Esophagus mucosa (tissue), 1 donor: Measurements from ENCODE around the gene GABPB2. TPM values are rescaled to one million over a fixed set of nuclear protein-coding genes. Genes with fewer than 3 reads are reported as not detected.

ENCODE experiments used
- ATAC-seq: fragments of 200-7000 bp; cut with Tn5 transposase; one replicate; pipeline ENCODE4 v1.9.1; 2020
- total RNA-seq: library from RNA; stranded (reverse); gene quantifications from one replicate; pipeline ENCODE4 v1.2.4, GENCODE V29; 2023
- donor health status: DM: yes; HTN: yes; CAD: no.

Gene GABPB2
- total RNA-seq, 1 donor from 2014 or later, result 10.6 TPM

DNA sequence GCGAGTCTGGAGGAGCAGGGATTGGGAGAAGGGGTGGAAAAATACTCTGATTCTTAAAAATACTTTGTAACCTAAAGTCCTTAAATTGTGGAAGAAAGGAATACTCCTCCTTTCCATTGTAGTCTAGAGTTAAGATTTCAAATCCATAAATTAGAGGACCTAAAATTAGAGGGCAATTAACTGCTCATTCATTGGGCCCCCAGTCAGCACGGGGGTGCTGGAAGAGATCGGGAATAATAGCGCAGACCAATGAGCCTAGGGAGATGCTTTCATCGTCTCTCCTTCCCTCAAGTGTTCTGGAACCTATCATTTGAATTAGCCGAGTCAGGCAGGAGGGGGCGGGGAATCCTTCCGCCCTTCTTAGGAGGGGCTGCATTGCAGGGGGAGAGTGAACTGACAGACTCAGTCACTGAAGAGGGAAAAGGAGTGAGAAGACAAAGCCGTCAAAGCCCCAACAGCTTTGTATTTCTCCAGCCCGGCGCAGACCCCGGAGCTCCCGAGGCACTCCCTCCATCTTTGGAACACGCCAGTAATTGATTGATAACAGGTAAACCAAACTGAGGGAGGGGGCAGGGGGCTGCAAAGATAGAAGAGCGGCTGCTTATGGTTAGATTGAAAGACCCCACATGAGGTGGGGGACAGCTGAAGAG lies 10.4 kb upstream of the GABPB2 start, which contains the start of gene MLLT11:
TSS of gene MLLT11 (plus strand) at position 391 of the 650 bp plus-strand sequence. CDS start 6,828 bp downstream, outside the sequence.
- ATAC-seq, result no peak

DNA sequence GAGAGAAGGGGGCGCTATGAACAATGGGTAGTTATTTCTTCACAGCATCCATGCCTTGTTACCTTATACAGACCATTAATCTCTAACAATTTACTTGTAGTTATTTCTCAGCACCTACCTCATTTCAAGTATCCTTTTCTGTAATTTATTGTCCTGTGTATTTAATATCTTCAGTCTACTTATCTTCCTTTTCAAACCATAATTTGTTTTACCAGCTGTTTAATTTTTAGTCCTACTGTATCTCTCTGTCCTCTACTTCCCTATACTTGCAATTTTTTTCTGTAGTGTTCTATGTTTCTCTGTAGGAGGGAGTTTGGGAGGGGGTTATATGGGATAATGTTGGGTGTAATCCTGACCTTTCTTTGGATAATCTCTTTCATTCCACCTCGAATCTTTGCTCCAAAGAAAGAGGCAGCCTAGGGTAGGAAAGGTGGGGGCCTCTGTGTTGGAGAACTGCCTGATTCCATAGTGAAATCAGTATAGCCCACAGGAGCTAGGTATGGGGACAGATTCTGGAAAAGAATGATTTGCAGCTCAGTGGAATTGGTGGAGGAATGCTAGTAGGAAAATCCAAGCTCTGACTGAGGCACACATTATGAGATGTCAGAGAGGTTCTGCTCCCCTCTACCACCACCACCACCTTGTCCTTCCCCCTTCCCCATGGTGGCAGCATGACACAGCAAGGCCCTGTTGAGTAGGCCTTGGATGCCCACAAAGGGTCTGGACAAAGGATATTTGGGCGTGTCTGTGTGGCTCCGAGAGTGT lies 9.7 kb upstream of the GABPB2 start:
- ATAC-seq, result no peak

DNA sequence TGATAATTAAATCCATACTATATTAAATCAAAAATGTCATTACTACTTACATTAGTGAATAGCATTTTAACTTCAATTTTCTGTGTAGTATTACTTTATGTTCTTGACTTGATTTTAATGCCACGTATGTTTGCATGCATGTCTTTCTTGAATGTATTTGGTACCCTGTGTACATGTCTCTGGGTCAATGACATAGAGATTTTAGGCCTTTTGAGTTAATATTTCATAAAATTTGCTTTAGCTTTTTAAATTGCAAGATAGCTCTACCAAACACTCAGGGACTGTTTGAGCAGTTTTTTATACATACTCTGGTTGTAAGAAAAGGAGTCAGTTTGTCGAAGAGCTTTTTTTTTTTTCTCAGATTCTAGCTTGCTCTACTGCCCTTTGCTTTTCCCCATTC lies 8.9 kb upstream of the GABPB2 start:
- ATAC-seq, result no peak

DNA sequence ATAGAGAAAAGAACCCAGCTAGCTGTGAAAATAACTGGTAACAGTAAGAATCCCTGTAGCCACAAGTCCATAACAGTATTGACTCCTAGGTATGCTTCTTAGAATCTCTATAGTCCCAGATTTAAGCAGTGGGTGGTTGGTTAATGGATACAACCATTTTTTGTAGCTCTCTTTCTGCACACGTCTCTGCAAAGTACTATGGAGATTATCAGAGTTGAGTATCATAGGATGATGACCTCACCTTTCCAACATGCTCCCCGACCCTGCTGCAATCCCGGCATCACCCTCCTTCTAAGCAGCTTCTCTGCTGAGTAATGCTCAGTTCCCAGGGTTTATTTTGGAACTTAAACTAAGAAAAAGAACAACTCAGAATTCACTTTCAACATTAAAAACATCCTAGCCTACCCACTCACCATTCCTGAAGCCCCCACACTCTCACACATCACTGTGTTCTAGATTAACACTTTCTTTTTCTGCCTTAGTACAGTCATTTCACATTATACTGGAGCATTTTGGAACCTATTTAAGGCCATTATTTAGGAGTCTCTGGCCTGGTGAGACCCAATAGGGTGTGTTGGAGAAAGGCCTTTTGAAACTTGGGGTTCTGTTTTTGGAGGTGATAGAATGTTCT lies 7.7 kb upstream of the GABPB2 start:
- ATAC-seq, result no peak

DNA sequence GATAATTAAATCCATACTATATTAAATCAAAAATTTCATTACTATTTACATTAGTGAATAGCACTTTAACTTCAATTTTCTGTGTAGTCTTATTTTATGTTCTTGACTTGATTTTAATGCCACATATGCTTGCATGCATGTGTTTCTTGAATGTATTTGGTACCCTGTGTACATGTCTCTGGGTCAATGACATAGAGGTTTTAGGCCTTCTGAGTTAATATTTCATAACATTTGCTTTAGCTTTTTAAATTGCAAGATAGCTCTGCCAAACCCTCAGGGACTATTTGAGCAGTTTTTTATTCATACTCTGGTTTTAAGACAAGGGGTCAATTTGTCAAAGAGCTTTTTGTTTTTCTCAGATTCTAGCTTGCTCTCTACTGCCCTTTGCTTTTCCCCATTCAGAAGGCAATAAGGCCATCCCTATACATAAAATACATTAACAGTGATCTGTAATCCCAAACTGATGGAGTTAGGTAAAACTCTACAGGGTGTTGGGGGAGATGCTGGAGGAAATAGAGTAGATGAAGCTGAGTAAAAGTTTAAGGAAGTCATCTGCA lies 5.4 kb upstream of the GABPB2 start:
- no peak for ATAC-seq

DNA sequence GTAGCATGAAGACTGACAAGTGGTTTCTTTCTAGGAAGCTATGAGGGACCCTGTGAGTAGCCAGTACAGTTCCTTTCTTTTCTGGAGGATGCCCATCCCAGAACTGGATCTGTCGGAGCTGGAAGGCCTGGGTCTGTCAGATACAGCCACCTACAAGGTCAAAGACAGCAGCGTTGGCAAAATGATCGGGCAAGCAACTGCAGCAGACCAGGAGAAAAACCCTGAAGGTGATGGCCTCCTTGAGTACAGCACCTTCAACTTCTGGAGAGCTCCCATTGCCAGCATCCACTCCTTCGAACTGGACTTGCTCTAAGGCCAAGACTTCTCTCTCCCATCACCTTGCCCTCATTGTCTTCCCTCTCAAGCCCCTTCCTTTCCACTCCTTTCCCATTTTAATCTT lies 3.4 kb upstream of the GABPB2 start:
- ATAC-seq, result no peak

DNA sequence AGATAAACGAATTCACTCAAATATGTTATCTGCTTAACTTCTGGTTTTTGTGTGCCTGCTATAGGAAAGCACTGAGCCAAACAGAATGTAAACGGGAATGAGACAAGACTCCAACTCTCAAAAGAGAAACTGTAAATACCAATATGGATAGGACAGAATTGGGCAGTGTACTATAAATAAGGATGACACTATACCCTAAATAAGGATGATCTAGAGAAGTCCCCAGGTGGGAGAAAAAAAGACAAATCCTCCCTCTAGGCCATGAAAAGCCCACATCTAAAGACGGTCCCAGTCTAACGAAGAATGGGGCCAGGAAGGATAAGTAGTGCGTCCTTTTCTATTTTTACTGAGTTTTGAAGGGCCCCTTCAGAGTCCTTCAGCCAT lies 1.5 kb upstream of the GABPB2 start:
- no peak for ATAC-seq

DNA sequence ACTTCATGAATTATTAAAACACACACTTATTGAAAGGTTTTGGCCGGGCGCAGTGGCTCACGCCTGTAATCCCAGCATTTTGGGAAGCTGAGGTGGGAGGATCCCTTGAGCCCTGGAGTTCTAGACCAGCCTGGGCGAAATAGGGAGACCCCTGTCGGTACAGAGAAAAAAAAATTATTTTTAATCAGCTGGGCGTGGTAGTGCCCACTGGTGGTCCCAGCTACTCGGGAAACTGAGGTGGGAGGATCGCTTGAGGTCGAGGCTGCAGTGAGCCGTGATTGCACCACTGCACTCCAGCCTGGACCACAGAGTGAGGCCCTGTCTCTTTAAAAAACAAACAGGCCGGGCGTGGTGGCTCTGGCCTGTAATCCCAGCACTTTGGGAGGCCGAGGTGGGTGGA lies 1.7 kb downstream of the GABPB2 start:
- no peak for ATAC-seq

DNA sequence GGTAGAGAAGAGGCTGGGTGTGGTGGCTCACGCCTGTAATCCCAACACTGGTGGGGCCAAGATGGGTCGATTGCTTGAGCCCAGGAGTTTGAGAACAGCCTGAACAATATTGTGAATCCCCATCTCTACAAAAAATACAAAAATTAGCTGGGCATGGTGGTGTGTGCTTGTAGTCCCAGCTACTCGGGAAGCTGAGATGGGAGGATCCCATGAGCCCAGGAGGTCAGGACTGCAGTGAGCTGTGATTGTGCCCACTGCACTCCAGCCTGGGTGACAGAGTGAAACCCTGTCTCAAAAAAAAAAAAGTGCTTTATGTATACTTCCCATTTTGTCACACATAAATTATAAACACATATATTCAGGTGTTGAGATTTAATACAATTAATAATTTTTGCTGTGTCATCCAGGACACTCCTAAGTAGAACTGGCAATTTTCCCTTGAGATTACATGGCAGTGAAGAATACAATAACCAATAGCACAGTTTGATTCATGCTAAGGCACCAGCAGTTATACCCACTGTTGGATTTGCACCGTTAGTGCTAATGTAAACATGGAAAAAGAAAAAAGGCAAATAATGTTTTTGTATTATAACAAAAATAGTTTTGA lies 15.5 kb downstream of the GABPB2 start:
- peak; percentile 42 for ATAC-seq

DNA sequence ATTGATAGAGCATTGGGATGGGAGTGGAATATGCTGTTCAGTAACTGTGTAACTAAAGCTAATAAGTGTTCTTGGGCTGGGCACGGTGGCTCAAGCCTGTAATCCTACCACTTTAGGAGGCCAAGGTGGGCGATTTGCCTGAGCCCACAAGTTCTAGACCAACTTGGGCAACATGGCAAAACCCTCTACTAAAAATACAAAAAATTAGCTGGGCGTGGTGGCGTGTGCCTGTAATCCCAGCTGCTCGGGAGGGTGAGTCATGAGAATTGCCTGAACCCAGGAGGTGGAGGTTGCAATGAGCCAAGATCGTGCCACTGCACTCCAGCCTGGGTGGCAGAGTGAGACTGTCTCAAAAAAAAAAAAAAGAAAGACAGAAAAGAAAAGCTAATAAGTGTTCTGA lies 26.9 kb downstream of the GABPB2 start:
- peak; percentile 10 for ATAC-seq

GRCh38 chr1:151098126-151098525 lies 27.6 kb downstream of the GABPB2 start:
- ATAC-seq, result no peak

GRCh38 chr1:151104630-151105029 lies 34.1 kb downstream of the GABPB2 start:
- no peak for ATAC-seq

DNA sequence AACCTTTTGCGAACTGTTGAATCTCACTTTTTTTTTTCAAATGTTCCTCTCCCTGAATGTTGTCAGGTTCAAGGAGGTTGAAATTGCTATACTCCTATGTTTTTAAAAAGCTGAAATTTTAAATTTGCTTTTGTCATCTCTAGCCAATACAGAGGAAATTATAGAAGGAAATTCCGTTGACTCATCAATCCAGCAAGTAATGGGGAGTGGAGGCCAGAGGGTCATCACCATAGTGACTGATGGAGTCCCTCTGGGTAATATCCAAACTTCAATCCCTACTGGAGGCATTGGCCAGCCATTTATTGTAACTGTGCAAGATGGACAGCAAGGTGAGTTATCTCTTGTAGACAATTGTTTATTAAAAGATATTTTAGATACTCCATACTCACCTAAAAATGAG lies 36.3 kb downstream of the GABPB2 start:
- ATAC-seq, result peak; percentile 26

DNA sequence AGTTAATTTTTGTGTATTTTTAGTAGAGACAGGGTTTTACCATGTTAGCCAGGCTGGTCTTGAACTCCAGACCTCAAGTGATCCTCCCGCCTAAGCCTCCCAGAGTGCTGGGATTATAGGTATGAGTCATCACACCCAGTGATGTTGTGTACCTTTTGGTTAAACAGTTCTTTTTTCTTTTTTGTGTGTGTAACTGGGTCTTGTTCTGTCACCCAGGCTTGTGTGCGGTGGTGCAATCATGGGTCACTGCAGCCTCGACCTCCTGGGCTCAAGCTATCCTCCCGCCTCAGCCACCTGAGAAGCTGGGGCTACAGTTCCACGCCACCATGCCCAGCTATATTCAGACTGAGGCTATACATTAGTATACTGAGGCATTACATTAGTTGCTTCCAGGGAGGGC lies 37.8 kb downstream of the GABPB2 start:
- no peak for ATAC-seq

- no peak for ATAC-seq
Measured at GRCh38 chr1:151113877-151114276, 43.3 kb downstream of the GABPB2 start.

DNA sequence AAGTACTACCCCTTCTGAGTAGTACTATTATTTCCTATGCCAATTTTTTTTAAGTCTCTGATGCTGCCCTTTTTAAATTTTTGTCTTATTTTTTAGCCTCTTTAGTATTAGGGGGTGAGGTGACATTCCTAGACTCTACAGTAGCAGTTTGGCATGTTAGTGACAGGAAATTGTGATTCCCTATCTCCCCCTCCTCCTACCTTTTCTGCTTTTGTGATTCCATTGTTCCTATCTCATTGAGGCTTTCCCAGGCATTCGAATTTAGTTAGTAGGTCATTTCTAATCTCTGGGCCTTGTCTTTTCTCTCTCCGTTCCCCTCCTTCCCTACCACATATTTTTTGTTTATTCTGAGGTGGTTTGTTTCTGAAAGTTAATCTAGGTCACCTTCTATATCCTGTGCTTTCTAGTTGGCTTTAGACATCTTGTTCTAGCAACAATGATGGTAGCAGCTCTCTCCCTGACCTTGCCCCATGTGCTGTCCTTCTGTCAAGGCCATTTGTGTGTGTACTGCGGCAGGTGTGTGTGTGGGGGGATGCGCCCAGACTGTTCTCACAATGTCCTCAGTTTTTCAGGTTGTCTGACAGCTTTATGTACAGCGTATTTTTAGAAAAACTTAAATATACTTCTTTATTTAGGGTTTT lies 54.3 kb downstream of the GABPB2 start:
- no peak for ATAC-seq

GRCh38 chr1:151128800-151129199 lies 58.2 kb downstream of the GABPB2 start:
- no peak for ATAC-seq

GRCh38 chr1:151130987-151131586 lies 60.5 kb downstream of the GABPB2 start:
- ATAC-seq, result peak; percentile 95

GRCh38 chr1:151131701-151132334 lies 61.3 kb downstream of the GABPB2 start:
- ATAC-seq, result peak; percentile 54

DNA sequence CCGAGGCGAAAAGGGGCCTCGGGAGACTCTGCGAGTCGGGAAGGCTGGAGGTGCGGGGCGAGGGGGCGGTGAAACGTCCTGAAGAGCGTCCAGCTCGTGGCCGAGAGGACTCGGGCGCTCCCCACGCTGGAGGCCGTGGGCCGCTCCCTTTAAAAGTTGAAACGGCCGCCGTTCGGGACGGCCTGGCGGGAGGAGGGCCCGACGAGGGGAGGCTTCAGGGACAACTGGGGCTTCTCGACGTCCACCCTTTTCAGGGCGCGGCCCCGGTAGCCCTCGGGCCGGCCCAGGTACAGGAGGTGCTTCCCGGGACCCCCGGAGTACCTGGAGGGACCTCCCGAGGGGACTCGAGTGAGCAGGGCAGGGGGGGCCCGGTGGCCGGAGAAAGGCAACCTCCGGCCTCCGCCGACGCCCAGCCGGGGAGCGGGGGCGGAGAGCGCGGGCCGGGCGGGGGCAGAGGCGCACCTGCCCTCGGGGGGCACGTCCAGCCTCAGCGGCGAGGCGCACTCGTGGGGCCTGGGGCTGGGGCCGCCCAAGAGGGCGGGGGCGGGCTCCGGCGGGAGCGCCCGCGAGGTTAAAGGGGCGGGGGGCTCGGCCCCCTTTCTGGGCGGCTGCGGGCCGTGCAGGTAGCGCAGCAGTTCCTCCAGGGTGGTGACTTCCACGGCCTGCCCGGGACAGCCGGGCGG lies 61.9 kb downstream of the GABPB2 start:
- ATAC-seq, result peak; percentile 3
